Sigmoid colon (tissue), 3 donors: Measurements from ENCODE around the gene TBC1D2.

Experiments
- CTCF ChIP-seq, 4 experiments: fragments of 450-650 bp in 3 of 4; fragments of 200-600 bp in 1 of 4; IDR thresholded peaks; one replicate each; pipeline ENCODE4 v1.5.1; 2016 to 2019; ENCODE audit warnings: antibody characterized with exemption in 4 of 4, mild to moderate bottlenecking in 3 of 4, moderate library complexity in 2 of 4
- POLR2A ChIP-seq, 2 donors: fragments of 450-650 bp; IDR thresholded peaks; one replicate each; pipeline ENCODE4 v1.6.1; 2016; ENCODE audit warnings: antibody characterized with exemption in 2 of 2, mild to moderate bottlenecking in 2 of 2, moderate library complexity in 2 of 2

DNA sequence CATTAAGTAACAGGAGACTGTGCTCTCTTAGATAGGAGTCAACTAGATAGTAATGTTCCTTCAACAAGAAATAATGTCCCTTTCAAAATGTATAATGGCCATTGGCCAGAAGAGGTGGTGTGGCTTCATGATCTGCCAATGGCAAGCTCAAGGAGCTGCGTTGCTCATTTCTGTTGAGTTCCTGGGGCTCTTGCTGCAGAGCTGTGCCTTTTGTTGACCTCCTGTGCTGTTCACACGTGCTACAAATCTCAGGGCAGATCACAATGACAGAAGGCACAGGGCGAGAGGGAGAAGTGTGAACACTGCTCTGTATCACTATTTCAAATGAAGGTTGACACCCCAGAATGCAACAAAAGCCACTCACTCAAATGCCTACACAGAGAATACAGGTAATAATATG is 16.0 kb upstream of the TBC1D2 start:
- TF ChIP-seq CTCF (IDR thresholded peaks at IDR 0.05) (no peak), POLR2A (IDR thresholded peaks at IDR 0.05) (no peak)
